H1 (cell line): ENCODE data around the gene PTMS.

Experiments
- CHD2 ChIP-seq: IDR thresholded peaks from 2 replicates; pipeline ENCODE4 v1.6.1; 2012; ENCODE audit warnings: low read length, improper control_type of control experiment
- EGR1 ChIP-seq: IDR thresholded peaks from 2 replicates; pipeline ENCODE4 v1.6.1; 2011; ENCODE audit warnings: low read depth, low read length, borderline replicate concordance
- POLR2AphosphoS5 ChIP-seq: IDR thresholded peaks from 2 replicates; pipeline ENCODE4 v1.6.1; 2011; ENCODE audit warnings: low read depth, low read length
- POU5F1 ChIP-seq: IDR thresholded peaks from 2 replicates; pipeline ENCODE4 v1.6.1; 2011; ENCODE audit warnings: low read depth, mild to moderate bottlenecking, low read length, moderate library complexity
- SP1 ChIP-seq: IDR thresholded peaks from 2 replicates; pipeline ENCODE4 v1.6.1; 2011; ENCODE audit warnings: low read depth, low read length
- TAF1 ChIP-seq: IDR thresholded peaks from 2 replicates; pipeline ENCODE4 v1.6.1; 2011; ENCODE audit warnings: mild to moderate bottlenecking, low read depth, low read length
- YY1 ChIP-seq: IDR thresholded peaks from 2 replicates; pipeline ENCODE4 v1.6.1; 2011; ENCODE audit warnings: low read depth, mild to moderate bottlenecking, low read length
- TF ChIP-seq, protein P1 (sequence below), 3 experiments: IDR thresholded peaks; 1 replicate in 2 of 3; 2 replicates in 1 of 3; pipeline versions ENCODE4 v1.5.1 to v1.6.1; 2011; ENCODE audit warnings: low read length in 3 of 3, mild to moderate bottlenecking in 3 of 3, inconsistent platforms in 2 of 3, low read depth in 1 of 3, moderate library complexity in 1 of 3; ENCODE audit not compliant: insufficient read depth in 1 of 3; ENCODE audit errors: control extremely low read depth in 1 of 3
- TF ChIP-seq, protein P2 (sequence below): fragments of 300-600 bp; sonication (generic); IDR thresholded peaks from 2 replicates; pipeline ENCODE4 v1.7.1; 2012; ENCODE audit warnings: low read length, moderate library complexity, mild to moderate bottlenecking, inconsistent platforms; ENCODE audit not compliant: insufficient replicate concordance
- TF ChIP-seq, protein P3 (sequence below): IDR thresholded peaks from 2 replicates; pipeline ENCODE4 v1.6.1; 2011; ENCODE audit warnings: low read depth, mild to moderate bottlenecking, low read length; ENCODE audit not compliant: insufficient read depth
- TF ChIP-seq, protein P4 (sequence below): IDR thresholded peaks from 2 replicates; pipeline ENCODE4 v1.6.1; 2012; ENCODE audit warnings: inconsistent platforms

DNA sequence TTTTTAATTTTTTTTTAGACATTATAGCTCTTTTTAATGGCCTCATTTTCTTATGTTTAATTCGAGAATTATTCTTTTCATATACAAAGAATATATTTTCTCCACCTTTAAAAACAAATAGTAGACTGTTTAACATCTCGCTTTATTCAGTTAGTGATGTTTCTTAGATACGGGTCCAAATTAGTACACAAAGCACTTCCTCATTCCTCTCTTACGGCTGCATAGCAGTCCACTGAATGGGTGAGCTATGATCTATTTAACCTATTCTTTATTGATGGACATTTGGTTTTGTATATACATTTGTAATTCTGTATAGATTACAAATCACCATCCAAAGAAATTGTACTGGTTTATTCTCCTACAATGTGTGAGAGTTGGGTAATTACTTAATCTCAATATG is 47.2 kb downstream of the PTMS start:
- TF ChIP-seq YY1: no peak
- no peak for TF ChIP-seq POLR2AphosphoS5
- TF ChIP-seq, protein P1, sequence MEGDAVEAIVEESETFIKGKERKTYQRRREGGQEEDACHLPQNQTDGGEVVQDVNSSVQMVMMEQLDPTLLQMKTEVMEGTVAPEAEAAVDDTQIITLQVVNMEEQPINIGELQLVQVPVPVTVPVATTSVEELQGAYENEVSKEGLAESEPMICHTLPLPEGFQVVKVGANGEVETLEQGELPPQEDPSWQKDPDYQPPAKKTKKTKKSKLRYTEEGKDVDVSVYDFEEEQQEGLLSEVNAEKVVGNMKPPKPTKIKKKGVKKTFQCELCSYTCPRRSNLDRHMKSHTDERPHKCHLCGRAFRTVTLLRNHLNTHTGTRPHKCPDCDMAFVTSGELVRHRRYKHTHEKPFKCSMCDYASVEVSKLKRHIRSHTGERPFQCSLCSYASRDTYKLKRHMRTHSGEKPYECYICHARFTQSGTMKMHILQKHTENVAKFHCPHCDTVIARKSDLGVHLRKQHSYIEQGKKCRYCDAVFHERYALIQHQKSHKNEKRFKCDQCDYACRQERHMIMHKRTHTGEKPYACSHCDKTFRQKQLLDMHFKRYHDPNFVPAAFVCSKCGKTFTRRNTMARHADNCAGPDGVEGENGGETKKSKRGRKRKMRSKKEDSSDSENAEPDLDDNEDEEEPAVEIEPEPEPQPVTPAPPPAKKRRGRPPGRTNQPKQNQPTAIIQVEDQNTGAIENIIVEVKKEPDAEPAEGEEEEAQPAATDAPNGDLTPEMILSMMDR (IDR thresholded peaks at IDR 0.05; ENCODE audit: control extremely low read depth in 1 of 3, insufficient read depth in 1 of 3, low read depth in 1 of 3, low read length in 3 of 3): no peak
- no peak for TF ChIP-seq SP1
- TF ChIP-seq, protein P2, sequence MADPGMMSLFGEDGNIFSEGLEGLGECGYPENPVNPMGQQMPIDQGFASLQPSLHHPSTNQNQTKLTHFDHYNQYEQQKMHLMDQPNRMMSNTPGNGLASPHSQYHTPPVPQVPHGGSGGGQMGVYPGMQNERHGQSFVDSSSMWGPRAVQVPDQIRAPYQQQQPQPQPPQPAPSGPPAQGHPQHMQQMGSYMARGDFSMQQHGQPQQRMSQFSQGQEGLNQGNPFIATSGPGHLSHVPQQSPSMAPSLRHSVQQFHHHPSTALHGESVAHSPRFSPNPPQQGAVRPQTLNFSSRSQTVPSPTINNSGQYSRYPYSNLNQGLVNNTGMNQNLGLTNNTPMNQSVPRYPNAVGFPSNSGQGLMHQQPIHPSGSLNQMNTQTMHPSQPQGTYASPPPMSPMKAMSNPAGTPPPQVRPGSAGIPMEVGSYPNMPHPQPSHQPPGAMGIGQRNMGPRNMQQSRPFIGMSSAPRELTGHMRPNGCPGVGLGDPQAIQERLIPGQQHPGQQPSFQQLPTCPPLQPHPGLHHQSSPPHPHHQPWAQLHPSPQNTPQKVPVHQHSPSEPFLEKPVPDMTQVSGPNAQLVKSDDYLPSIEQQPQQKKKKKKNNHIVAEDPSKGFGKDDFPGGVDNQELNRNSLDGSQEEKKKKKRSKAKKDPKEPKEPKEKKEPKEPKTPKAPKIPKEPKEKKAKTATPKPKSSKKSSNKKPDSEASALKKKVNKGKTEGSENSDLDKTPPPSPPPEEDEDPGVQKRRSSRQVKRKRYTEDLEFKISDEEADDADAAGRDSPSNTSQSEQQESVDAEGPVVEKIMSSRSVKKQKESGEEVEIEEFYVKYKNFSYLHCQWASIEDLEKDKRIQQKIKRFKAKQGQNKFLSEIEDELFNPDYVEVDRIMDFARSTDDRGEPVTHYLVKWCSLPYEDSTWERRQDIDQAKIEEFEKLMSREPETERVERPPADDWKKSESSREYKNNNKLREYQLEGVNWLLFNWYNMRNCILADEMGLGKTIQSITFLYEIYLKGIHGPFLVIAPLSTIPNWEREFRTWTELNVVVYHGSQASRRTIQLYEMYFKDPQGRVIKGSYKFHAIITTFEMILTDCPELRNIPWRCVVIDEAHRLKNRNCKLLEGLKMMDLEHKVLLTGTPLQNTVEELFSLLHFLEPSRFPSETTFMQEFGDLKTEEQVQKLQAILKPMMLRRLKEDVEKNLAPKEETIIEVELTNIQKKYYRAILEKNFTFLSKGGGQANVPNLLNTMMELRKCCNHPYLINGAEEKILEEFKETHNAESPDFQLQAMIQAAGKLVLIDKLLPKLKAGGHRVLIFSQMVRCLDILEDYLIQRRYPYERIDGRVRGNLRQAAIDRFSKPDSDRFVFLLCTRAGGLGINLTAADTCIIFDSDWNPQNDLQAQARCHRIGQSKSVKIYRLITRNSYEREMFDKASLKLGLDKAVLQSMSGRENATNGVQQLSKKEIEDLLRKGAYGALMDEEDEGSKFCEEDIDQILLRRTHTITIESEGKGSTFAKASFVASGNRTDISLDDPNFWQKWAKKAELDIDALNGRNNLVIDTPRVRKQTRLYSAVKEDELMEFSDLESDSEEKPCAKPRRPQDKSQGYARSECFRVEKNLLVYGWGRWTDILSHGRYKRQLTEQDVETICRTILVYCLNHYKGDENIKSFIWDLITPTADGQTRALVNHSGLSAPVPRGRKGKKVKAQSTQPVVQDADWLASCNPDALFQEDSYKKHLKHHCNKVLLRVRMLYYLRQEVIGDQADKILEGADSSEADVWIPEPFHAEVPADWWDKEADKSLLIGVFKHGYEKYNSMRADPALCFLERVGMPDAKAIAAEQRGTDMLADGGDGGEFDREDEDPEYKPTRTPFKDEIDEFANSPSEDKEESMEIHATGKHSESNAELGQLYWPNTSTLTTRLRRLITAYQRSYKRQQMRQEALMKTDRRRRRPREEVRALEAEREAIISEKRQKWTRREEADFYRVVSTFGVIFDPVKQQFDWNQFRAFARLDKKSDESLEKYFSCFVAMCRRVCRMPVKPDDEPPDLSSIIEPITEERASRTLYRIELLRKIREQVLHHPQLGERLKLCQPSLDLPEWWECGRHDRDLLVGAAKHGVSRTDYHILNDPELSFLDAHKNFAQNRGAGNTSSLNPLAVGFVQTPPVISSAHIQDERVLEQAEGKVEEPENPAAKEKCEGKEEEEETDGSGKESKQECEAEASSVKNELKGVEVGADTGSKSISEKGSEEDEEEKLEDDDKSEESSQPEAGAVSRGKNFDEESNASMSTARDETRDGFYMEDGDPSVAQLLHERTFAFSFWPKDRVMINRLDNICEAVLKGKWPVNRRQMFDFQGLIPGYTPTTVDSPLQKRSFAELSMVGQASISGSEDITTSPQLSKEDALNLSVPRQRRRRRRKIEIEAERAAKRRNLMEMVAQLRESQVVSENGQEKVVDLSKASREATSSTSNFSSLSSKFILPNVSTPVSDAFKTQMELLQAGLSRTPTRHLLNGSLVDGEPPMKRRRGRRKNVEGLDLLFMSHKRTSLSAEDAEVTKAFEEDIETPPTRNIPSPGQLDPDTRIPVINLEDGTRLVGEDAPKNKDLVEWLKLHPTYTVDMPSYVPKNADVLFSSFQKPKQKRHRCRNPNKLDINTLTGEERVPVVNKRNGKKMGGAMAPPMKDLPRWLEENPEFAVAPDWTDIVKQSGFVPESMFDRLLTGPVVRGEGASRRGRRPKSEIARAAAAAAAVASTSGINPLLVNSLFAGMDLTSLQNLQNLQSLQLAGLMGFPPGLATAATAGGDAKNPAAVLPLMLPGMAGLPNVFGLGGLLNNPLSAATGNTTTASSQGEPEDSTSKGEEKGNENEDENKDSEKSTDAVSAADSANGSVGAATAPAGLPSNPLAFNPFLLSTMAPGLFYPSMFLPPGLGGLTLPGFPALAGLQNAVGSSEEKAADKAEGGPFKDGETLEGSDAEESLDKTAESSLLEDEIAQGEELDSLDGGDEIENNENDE: no peak
- TF ChIP-seq CHD2: no peak
- TF ChIP-seq, protein P3, sequence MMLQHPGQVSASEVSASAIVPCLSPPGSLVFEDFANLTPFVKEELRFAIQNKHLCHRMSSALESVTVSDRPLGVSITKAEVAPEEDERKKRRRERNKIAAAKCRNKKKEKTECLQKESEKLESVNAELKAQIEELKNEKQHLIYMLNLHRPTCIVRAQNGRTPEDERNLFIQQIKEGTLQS: no peak
- TF ChIP-seq TAF1: no peak
- TF ChIP-seq, protein P4, sequence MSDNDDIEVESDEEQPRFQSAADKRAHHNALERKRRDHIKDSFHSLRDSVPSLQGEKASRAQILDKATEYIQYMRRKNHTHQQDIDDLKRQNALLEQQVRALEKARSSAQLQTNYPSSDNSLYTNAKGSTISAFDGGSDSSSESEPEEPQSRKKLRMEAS: no peak
- TF ChIP-seq POU5F1: no peak
- TF ChIP-seq EGR1: no peak
